ENCODE measurements around the gene FBXO42. TPM values are rescaled to one million over a fixed set of nuclear protein-coding genes. Genes with fewer than 3 reads are reported as not detected.

FBXO42 gene
- total RNA-seq, 1 donor from 2014 or later: 18.8 TPM

- H3K9ac ChIP-seq: no peak overlapping the region
- no peak for DNase-seq (ENCODE audit: low spot score)
Observed at GRCh38 chr1:16248603-16249516, 103.4 kb downstream of the FBXO42 start.

GRCh38 chr1:16248007-16248436 lies 104.3 kb downstream of the FBXO42 start:
- H3K27me3 ChIP-seq: no peaks in the 10 kb centered on the region
- DNase-seq (ENCODE audit: low spot score): no peak
- H3K9me3 ChIP-seq (ENCODE audit: low read depth): no peaks in the 10 kb centered on the region
- Mint-ChIP-seq H3K27ac (no peak overlapping the region), H3K4me3 (no peak overlapping the region), H3K4me1 (peaks cover 9% of the 10 kb centered on the region), H3K9me3 (no peaks in the 10 kb centered on the region), H3K36me3 (peaks cover 16% of the 10 kb centered on the region), H3K27me3 (ENCODE audit: insufficient read depth, low read depth) (peaks cover 4% of the 10 kb centered on the region)
- H3K27ac ChIP-seq: no peak overlapping the region
- TF ChIP-seq CTCF (IDR thresholded peaks at IDR 0.05) (no peak), EZH2 (IDR thresholded peaks at IDR 0.05) (no peak), EZH2phosphoT487 (IDR thresholded peaks at IDR 0.05) (no peak)
- peaks cover 7% of the 10 kb centered on the region for H3K4me1 ChIP-seq
- no peaks in the 10 kb centered on the region for H4K20me1 ChIP-seq (ENCODE audit: low read depth)
- no peaks in the 10 kb centered on the region for H3K36me3 ChIP-seq
- H3K4me2 ChIP-seq: no peak overlapping the region
- H3K4me3 ChIP-seq: no peak overlapping the region
- H2AFZ ChIP-seq (replicated peaks): no peak overlapping the region
- H3K79me2 ChIP-seq (ENCODE audit: low read depth): no peaks in the 10 kb centered on the region
- H3K9ac ChIP-seq: no peak overlapping the region
- peaks cover 12% of the 10 kb centered on the region for H3F3A ChIP-seq (ENCODE audit: low read depth)

More at GRCh38 chr1:16248603-16249516, 103.4 kb downstream of the FBXO42 start:
- Histone ChIP-seq H2AFZ (replicated peaks) (no peak overlapping the region), H3K27ac (no peak overlapping the region), H3F3A (ENCODE audit: low read depth) (peaks cover 12% of the 10 kb centered on the region), H3K36me3 (no peaks in the 10 kb centered on the region), H3K4me2 (no peak overlapping the region), H3K9me3 (ENCODE audit: low read depth) (no peaks in the 10 kb centered on the region), H3K4me3 (no peak overlapping the region), H3K79me2 (ENCODE audit: low read depth) (no peaks in the 10 kb centered on the region), H3K27me3 (no peaks in the 10 kb centered on the region), H4K20me1 (ENCODE audit: low read depth) (no peaks in the 10 kb centered on the region), H3K4me1 (peaks cover 4% of the 10 kb centered on the region)
- no peak for TF ChIP-seq CTCF (IDR thresholded peaks at IDR 0.05)
- TF ChIP-seq EZH2phosphoT487 (IDR thresholded peaks at IDR 0.05): no peak
- Mint-ChIP-seq H3K27ac (no peak overlapping the region), H3K4me3 (no peak overlapping the region), H3K9me3 (no peaks in the 10 kb centered on the region), H3K27me3 (ENCODE audit: insufficient read depth, low read depth) (peaks cover 2% of the 10 kb centered on the region), H3K36me3 (peaks cover 20% of the 10 kb centered on the region), H3K4me1 (peaks cover 6% of the 10 kb centered on the region)

- Mint-ChIP-seq H3K27me3 (ENCODE audit: insufficient read depth, low read depth) (peaks cover 4% of the 10 kb centered on the region), H3K36me3 (peaks cover 12% of the 10 kb centered on the region), H3K27ac (no peak overlapping the region), H3K4me1 (peaks cover 9% of the 10 kb centered on the region), H3K4me3 (no peak overlapping the region), H3K9me3 (no peaks in the 10 kb centered on the region)
- H3K4me1 ChIP-seq: peaks cover 7% of the 10 kb centered on the region
- no peak overlapping the region for H2AFZ ChIP-seq (replicated peaks)
- H3K27ac ChIP-seq: no peak overlapping the region
- no peak overlapping the region for H3K4me2 ChIP-seq
- DNase-seq (ENCODE audit: low spot score): no peak
- TF ChIP-seq EZH2phosphoT487 (IDR thresholded peaks at IDR 0.05) (no peak), EZH2 (IDR thresholded peaks at IDR 0.05) (no peak), CTCF (IDR thresholded peaks at IDR 0.05) (no peak)
- no peak overlapping the region for H3K4me3 ChIP-seq
- no peaks in the 10 kb centered on the region for H3K36me3 ChIP-seq
- no peaks in the 10 kb centered on the region for H3K79me2 ChIP-seq (ENCODE audit: low read depth)
- no peaks in the 10 kb centered on the region for H3K9me3 ChIP-seq (ENCODE audit: low read depth)
- H3K27me3 ChIP-seq: no peaks in the 10 kb centered on the region
- H3K9ac ChIP-seq: no peak overlapping the region
- H4K20me1 ChIP-seq (ENCODE audit: low read depth): no peaks in the 10 kb centered on the region
- peaks cover 12% of the 10 kb centered on the region for H3F3A ChIP-seq (ENCODE audit: low read depth)
Observed at GRCh38 chr1:16247441-16247840, 104.8 kb downstream of the FBXO42 start.
